ENCODE results near the gene ARRDC5.
"Not testable (repeated sequence)": the region's sequence is repeated elsewhere in the genome, so short reads cannot be mapped to it uniquely, and the experiment has no call there.

ARRDC5 gene

DNA sequence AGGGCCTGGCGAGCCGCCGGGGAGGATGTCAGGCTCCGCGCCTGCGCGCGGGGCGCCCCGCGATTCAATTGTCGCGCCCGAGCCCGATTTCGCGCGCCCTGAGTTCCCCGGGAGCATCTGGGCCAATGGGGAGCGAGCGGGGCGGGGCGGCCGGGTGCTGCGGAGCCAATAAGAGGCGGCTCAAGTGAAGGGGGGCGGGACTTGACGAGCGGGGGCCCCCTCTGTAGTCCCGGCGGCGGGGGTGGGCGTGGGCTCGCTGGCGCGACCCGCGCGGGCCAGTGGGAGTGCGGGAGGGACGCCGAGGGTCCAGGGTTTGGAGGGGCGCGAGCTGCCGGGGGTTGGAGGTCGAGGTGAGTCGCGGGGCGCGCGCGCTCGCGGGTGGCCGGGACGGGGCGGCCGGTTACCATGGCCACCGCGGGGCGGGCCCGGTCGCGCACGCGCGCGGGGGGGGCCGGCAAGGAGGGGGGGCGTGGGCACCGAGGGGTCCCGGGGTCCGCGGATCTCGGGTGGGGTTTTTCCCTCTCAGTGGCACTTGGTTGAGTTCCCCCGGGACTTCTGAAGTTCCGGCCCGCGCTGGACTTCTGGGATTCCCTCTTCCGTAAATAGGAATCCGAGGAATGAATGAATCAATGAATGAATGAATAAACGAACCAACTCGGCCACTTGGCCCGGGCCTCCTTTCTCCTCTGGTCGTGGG lies 7.3 kb upstream of the ARRDC5 start:
- peak; percentile 57 for DNase-seq

DNA sequence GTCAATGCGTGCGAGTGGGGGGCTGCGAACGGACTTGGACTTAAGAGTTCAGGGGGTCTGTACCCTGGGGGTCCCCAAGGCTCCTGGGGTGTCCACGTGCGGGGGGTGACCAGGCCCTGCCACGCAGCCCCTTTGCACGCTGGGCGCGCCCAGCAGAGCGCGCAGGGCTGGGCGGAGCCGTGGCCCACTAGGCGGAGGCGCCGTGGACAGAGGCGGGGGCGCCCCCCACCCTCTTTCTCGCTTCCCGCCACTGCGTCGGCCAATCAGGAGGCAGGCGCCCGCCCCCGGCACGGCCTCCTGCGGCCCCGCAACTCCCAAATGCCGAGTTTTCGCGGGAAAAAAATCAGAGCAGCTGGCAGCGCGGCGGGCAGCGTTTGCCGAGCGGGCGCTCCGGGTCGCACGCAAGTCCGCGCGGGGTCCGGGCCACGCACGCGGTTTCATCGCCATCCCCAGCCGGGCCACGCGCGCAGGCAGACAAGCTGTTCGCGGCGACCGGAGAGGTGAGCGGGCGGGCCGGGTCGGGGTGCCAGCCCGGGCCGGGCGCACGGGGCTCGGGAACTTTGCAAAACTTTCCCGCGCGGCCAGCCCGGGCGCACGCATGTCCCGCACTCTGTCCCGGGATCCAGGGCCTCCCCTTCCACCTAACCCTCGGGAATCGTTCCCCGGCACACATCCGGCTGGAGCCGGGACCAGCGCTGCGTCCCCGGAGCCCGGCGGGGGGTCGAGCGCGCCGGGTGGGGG lies 6.6 kb upstream of the ARRDC5 start, which contains the start of gene UHRF1:
Gene UHRF1 (plus strand): TSS at position 346 of the 741 bp plus-strand sequence. CDS start 1,385 bp downstream, outside the sequence.
- peak; percentile 4 for DNase-seq

DNA sequence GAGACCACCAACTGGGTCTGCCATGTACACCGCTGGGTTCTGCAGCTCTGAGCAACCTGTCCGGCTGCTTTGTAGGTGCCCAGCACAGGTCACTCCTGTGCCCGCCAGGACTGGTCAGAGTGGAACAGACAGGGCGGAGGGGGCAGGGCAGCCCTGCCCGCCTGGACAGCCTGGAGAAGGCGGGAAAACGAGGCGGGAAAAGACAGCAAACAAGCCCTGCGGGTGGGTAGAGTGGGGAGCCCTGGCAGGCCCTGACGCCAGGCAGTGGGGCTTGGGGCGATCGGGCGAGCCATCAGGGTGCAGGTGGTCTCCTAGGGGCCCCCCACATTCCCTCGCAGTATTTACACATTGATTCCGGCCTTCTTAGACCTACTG lies 6.1 kb upstream of the ARRDC5 start:
- DNase-seq = no peak

DNA sequence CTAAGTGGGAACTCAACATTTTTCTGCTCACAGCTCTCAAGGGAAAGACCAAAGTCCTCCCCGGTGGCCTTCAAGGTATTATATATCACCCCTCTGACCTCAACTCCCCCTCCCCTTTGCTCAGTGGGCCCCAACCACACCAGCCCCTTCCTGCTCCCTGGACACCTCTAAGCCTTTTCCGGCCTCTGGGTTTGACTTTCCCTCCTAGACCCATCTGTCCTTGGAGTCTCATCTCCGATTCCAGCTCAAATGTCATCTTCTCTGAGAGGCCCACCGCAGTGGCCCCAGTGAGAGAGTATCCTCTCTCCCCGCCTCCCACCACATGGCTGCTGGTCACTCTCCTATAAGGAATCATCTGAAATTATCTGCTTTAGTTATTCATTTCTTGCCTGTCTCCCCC lies 5.7 kb upstream of the ARRDC5 start:
- DNase-seq = no peak

DNA sequence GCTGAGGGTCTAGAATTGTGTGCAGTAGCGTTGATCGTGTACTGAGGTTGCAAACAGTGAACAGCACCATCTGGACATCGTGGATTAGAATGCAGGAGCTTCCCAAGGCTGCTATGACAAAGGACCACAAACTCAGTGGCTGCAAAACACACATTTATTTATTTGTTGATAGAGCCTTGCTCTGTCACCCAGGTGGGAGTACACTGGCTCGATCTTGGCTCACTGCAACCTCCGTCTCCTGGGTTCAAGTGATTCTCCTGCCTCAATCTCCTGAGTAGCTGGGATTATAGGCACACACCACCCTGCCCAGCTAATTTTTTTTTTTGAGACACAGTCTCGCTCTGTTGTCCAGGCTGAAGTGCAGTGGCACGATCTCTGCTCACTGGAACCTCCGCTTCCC lies 4.3 kb upstream of the ARRDC5 start:
- no peak for DNase-seq

DNA sequence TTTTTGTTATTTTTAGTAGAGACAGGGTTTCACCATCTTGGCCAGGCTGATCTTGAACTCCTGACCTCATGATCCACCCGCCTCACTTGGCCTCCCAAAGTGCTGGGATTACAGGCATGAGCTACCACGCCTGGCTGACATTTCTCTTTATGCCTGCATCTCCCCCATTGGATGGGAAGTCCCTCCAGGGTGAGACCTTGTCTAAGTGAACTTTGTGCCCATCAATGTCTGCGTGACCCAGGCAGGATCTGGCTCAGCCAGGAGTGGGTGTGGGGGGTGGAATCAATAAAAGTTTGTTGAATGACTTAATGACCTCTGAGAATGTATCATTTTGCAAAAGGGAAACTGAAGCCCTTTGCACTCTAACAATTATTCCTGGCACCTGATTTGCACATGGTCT lies 1.8 kb upstream of the ARRDC5 start:
- no peak for DNase-seq

DNA sequence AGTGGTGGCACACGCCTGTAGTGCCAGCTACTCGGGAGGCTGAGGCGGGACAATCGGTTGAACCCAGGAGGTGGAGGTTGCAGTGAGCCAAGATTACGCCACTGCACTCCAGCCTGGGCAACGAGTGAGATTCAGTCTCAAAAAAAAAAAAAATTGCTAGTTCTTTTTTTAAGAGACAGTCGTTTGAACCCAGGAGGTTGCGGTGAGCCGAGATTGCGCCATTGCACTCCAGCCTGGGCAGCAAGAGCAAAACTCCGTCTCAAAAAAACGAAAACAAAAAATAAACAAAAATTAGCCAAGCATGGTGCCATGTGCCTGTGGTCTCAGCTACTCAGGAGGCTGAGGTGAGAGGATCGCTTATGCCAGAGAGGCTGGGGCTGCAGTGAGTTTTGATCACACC lies 1.8 kb downstream of the ARRDC5 start:
- not testable (repeated sequence) for DNase-seq

DNA sequence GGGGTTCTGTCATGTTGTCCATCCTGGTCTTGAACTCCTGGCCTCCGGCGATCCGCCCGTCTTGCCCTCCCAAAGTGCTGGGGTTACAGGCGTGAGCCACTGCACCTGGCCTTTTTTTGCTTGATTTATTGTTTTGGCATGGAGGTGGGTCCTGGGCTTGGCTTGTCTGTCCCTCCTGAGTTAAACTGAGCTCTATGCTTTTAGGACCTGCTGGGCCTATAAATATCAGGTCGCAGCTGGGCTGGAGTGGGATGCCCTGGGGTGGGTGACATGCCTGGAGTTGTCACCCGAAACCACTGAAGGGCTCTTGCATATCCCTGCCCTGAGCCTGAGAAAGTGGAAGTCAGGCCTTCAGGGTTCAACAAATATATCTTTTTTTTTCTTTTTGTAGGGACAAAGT lies 5.5 kb downstream of the ARRDC5 start:
- DNase-seq = no peak

DNA sequence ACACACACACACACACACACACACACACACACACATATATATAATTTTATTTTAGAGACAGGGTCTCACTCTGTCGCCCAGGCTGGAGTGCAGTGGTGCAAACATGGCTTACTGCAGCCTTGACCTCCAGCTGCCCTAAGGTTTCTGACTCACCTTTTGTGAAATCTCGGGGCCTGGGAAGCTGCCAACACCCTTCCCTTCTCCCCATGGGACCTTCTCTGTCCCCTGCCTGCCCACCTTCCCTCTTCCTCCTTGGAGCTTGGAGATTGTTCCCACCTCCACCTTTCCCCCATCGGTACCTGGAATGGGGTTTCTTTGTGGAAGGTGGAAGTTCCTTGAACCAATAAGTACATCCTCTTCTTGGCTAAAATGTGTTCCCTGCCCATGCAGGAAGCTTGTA lies 6.3 kb downstream of the ARRDC5 start:
- DNase-seq = no peak

DNA sequence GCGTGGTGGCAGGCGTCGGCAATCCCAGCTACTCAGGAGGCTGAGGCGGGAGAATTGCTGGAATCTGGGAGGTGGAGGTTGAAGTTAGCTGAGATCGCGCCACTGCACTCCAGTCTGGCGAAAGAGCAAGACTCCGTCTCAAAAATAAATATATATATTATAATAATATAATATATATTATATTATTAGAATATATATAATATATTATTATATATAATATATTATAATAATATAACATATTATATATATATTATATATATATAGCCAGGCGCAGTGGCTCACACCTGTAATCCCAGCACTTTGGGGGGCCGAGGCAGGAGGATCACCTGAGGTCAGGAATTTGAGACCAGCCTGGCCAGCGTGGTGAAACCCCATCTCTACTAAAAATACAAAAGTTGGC lies 9.7 kb downstream of the ARRDC5 start:
- not testable (repeated sequence) for DNase-seq

DNA sequence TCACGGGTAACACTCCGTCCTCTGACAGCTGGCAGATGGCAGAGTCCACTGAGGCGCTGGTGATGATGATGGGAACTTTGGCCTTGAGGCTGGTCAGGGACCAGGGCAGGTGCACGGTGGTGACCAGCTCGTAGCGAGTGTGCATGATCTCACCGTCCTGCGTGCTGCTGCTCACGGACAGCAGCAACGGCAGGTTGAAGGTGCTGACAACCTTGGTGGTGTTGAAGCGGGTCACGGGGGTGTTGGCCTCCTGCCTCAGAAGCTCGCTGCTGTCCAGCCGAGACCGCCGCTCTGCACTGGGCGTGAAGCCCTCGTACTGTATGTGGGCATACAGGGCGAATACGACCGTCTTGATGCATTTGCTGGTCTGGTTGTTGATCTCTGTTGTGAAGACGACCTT lies 11.6 kb downstream of the ARRDC5 start:
- DNase-seq = no peak

DNA sequence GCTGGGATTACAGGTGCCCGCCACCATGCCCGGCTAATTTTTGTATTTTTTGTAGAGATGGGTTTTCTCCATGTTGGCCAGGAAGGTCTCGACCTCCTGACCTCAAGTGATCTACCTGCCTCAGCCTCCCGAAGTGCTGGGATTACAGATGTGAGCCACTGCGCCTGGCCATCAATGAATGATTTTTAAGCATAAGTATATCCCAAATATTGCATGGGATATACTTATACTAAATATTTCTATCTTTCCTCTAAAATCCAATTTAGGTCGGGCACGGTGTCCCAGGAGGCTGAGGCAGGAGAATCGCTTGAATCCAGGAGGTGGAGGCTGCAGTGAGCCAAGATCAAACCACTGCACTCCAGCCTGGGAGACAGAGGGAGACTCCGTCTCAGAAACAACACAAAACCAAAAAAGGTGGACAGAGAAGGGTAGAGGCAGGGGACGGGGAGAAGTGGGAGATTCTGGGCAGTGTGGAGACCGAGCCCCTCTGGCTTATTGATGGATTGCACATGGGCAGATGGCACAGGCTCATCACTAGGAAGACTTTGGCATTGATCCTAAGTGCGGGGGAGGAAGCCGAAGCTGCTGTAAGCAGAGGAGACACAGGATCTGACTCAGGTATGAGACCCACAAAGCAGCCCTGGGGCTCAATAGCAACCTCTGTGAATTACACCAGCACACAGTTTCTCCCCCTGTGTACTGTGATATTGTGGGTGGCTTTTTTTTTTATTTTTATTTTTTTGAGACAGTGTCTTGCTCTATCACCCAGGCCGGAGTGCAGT lies 13.5 kb downstream of the ARRDC5 start:
- no peak for DNase-seq

DNA sequence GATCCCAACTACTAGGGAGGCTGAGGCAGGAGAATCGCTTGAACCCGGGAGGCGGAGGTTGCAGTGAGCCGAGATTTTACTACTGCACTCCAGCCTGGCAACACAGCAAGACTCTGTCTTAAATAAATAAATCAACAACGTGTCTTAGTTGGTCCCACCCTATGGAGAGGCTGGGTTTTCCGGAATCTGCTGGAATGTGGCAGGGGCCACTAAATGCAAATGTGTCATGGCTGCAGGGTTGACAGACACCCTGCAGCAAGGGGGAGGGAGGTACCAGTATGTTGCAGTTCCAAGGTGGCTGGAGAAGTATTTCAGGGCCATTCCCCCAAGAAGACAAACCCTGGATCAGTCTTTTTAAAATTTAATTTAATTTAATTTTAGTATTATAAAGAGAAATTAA lies 14.9 kb downstream of the ARRDC5 start:
- DNase-seq = not testable (repeated sequence)

DNA sequence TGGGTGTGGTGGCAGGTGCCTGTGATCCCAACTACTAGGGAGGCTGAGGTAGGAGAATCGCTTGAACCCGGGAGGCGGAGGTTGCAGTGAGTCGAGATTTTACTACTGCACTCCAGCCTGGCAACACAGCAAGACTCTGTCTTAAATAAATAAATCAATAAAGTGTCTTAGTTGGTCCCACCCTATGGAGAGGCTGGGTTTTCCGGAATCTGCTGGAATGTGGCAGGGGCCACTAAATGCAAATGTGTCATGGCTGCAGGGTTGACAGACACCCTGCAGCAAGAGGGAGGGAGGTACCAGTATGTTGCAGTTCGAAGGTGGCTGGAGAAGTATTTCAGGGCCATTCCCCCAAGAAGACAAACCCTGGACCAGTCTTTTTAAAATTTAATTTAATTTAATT lies 17.7 kb downstream of the ARRDC5 start:
- DNase-seq = not testable (repeated sequence)

DNA sequence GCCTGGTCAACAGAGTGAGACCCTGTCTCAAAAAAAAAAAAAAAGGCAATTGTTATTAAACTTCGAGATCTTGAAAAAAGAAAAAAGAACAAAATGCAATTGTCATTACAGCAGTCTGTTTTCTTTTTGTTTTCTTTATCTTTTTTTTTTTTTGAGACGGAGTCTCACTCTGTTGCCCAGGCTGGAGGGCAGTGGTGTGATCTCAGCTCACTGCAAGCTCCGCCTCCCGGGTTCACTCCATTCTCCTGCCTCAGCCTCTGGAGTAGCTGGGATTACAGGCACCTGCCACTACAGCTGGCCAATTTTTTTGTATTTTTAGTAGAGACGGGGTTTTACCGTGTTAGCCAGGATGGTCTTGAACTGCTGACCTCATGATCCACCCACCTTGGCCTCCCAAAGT lies 19.8 kb downstream of the ARRDC5 start:
- DNase-seq = not testable (repeated sequence)

DNA sequence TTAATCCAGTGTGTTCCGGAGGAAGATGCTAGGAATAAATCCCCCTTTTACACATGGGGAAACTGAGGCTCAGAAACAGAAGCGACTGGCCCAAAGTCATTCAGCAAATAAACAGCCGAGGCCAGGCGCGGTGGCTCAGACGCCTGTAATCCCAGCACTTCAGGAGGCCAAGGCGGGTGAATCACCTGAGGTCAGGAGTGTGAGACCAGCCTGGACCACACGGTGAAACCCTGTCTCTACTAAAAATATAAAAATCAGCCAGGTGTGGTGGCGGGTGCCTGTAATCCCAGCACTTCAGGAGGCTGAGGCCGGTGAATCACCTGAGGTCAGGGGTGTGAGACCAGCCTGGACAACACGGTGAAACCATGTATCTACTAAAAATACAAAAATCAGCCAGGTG lies 23.7 kb downstream of the ARRDC5 start:
- no peak for DNase-seq

DNA sequence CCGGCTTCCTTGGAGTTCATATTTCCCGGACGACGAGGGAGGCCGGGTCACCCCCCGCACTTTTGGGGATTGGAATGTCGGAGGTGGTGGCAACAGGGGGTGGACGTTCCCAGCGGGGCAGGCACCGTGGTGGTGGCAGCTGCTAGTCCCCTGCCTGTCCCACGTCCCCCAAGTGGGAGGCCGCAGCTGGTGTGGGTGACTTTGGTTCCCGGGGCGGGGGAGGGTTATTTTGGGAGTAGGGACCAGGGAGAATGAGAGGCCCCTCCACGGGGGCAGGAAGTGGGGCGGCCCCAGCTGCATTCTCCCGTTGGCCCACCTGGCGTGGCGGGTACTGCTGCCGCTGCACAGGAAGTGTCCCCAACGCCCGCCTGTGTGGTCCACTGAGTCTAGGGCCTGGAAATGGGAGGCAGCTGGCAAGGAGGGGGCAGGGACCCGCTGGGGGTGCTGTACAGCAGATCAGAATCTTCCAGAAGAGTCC lies 24.2 kb downstream of the ARRDC5 start:
- DNase-seq = no peak

DNA sequence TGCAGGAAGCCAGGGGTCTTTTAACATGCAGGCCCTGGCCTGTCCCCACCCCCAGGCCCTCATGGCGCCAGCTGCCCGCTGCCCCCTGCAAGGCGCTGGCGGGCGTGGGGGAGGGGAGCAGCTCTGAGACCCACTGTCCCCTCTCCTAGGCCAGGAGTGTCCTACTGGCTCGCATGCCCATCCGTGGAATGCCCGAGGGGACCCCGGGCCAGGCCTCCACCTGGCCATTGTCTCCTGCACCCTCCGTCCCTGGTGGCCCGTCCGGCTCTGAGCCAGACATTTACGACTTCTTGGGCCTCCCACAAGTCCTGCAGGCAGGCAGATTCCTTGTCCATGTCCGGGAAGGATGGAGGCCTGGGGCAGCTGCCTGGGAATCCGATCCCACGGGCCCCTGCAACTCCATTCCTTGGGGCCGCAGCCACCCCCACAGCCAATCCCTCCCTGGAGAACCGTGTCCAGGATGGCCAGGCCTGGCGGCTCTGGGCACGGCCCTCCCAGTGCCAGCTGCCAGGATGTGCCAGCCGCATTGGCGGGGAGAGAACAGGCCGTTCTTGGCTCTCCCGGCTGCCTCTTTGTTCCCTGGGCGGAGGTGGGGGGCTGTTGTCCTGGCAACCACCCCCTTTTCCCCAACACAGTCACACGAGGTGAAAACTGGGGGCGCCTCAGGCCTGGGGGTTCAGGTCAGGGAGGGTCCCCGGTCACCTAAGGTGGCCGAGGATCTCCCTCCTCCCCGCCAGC lies 24.8 kb downstream of the ARRDC5 start:
- no peak for DNase-seq

DNA sequence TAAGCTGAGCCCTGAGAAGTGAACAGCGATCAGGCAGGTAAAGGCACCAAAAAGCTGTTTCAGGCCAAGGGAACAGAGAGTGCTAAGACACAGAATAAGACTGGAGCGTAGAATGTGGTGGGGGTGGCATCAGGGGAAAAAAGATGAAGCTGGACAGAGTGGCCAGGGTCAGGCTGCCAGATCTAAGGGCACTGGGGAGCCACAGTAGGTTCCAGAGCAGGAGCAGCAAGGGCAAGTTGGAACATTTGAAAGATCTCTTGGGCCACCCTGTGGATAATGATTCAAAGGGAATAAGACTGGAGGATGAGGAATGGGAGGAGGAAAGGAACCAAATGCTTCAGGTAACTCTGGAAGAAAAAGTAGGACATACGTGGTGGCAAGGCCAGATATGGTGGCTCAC lies 28.8 kb downstream of the ARRDC5 start:
- no peak for DNase-seq

DNA sequence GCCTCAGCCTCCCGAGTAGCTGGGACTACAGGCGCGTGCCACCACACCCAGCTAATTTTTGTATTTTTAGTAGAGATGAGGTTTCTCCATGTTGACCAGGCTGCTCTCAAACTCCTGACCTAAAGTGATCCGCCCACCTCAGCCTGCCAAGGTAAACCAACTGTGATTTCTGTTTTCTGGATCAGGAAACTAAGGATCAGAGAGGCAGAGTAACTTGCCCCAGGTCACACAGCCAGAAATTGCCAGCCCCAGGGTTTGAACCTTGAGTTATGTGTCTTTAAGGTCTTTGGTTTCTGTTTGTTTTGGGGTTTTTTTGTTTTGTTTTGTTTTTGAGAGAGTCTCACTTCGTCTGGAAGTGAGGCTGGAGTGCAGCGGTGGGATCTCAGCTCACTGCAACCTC lies 31.0 kb downstream of the ARRDC5 start:
- DNase-seq = no peak

DNA sequence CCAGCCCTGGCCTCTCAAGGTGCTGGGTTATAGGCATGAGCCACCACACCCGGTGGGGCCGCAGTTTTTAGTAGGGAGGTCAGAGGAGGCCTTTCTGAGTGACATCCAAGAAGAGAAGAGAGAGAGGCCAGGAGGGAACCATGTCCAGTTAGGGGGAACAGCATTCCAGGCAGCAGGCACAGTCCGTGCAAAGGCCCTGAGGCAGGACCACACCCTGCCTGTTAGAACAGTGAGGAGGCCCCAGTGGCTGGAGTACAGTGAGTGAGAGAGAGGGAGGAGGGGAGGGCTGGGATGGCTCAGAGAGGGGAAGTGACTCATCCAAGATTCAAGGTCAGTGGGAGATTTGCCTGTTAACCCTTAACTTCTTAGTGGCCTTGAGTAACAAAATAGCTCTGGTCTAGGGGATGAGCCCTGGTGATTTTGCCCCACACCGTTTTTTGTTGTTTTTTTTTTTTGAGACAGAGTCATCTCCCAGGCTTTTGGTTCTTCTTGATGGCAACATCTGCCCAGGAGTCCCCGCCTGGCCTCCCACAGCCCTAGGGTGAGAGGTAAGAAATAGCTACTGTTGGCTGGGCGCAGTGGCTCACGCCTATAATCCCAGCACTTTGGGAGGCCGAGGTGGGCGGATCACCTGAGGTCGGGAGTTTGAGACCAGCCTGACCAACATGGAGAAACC lies 32.5 kb downstream of the ARRDC5 start:
- DNase-seq = no peak

DNA sequence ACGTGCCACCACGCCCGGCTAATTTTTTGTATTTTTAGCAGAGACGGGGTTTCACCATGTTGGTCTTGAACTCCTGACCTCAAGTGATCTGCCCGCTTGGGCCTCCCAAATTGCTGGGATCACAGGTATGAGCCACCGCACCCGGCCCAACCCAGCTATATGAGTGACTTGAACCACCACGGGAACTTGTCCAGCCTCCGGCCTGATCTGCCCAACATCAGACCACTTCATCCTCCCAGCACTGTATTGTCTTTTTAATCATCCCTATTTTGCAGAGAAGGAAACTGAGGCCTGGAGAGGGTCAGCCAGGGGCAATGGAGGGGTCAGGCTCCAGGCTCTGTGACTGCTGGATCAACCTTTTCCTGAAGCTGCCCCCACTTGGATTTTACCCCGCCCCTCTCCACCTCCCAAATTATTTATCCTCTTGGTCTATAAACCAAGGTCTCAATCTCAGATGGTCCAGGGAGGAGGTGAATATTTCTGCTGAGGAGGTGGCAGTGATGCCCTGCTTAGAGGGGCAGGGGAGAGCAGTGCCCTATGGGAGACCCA lies 34.3 kb downstream of the ARRDC5 start:
- no peak for DNase-seq

Data from NCI-H526 treated with DMSO at 0.1 percent for 48 hours (cell line).